IMR-90 (cell line): ENCODE results near the gene GPT2. TPM values are rescaled to one million over a fixed set of nuclear protein-coding genes. Genes with fewer than 3 reads are reported as not detected.

Experiments used
- ATAC-seq: fragments of 200-7000 bp; cut with Tn5 transposase; 2 replicates; pipeline ENCODE4 v1.9.1; 2020; ENCODE audit warnings: low read depth, mild to moderate bottlenecking, moderate library complexity
- BruUV-seq: library from RNA; stranded (reverse); fragments of 400-500 nt; replicated peaks from 2 replicates; lab custom pipeline; 2021; lab: Mats Ljungman, UMichigan
- CTCF ChIA-PET: fragments of 300-600 bp; formaldehyde crosslinking; extraction: SDS; loops from one replicate; lab custom pipeline; 2021; ENCODE audit warnings: antibody characterized with exemption; lab: Yijun Ruan, JAX
- POLR2A ChIA-PET: fragments of 300-600 bp; sonication (Branson Sonifier 250); formaldehyde crosslinking; loops from one replicate; lab custom pipeline; 2022; ENCODE audit warnings: antibody characterized with exemption; ENCODE audit not compliant: unreplicated experiment; lab: Charles Lee
- DNase-seq: peaks from one replicate; pipeline ENCODE4 v3.0.0; 2013
- H2AFZ ChIP-seq: replicated peaks from 2 replicates; pipeline ENCODE3; 2013; ENCODE audit warnings: low read length, mild to moderate bottlenecking; ENCODE audit not compliant: poor library complexity
- H2AK5ac ChIP-seq: 2 replicates; pipeline ENCODE4 v1.6.1; 2013; ENCODE audit warnings: low read depth, low read length, inconsistent platforms
- H2AK9ac ChIP-seq: replicated peaks from 2 replicates; pipeline ENCODE3; 2013; ENCODE audit warnings: mild to moderate bottlenecking, low read depth, low read length, moderate library complexity; ENCODE audit not compliant: poor library complexity
- H2BK120ac ChIP-seq: 2 replicates; pipeline ENCODE4 v1.6.1; 2013; ENCODE audit warnings: low read depth, low read length, inconsistent platforms
- H2BK15ac ChIP-seq: 3 replicates; pipeline ENCODE4 v1.6.1; 2013; ENCODE audit warnings: low read depth, low read length, inconsistent platforms
- H2BK20ac ChIP-seq: 2 replicates; pipeline ENCODE4 v1.6.1; 2013; ENCODE audit warnings: low read depth, mild to moderate bottlenecking, inconsistent platforms, low read length, moderate library complexity
- H2BK5ac ChIP-seq: 2 replicates; pipeline ENCODE4 v1.6.1; 2013; ENCODE audit warnings: mild to moderate bottlenecking, low read depth, low read length, inconsistent platforms; ENCODE audit not compliant: poor library complexity, severe bottlenecking
- H3K14ac ChIP-seq: replicated peaks from 2 replicates; pipeline ENCODE4 v1.6.1; 2013; ENCODE audit warnings: low read depth, low read length, inconsistent platforms
- H3K18ac ChIP-seq: 2 replicates; pipeline ENCODE4 v1.6.1; 2013; ENCODE audit warnings: low read depth, low read length, control low read depth
- H3K23ac ChIP-seq: 2 replicates; pipeline ENCODE4 v1.6.1; 2013; ENCODE audit warnings: low read depth, low read length, inconsistent platforms
- H3K27ac ChIP-seq: 2 replicates; pipeline ENCODE4 v1.5.1; 2013; ENCODE audit warnings: mild to moderate bottlenecking, control low read depth, low read length; ENCODE audit not compliant: insufficient read depth
- H3K27me3 ChIP-seq: 2 replicates; pipeline ENCODE4 v1.6.1; 2013; ENCODE audit warnings: low read length; ENCODE audit not compliant: control insufficient read depth, insufficient read depth
- H3K36me3 ChIP-seq: 2 replicates; pipeline ENCODE4 v1.6.1; 2013; ENCODE audit warnings: low read length, mixed read lengths; ENCODE audit not compliant: control insufficient read depth, insufficient read depth
- H3K4ac ChIP-seq: 2 replicates; pipeline ENCODE4 v1.6.1; 2013; ENCODE audit warnings: low read depth, low read length, inconsistent platforms
- H3K4me1 ChIP-seq: 2 replicates; pipeline ENCODE4 v1.6.1; 2013; ENCODE audit warnings: low read length, mixed read lengths; ENCODE audit not compliant: control insufficient read depth, insufficient read depth
- H3K4me2 ChIP-seq: 2 replicates; pipeline ENCODE4 v1.6.1; 2013; ENCODE audit warnings: low read depth, mild to moderate bottlenecking, control low read depth, low read length, moderate library complexity
- H3K4me3 ChIP-seq: 2 replicates; pipeline ENCODE4 v1.5.1; 2013; ENCODE audit warnings: low read depth, mild to moderate bottlenecking, control low read depth, low read length, moderate library complexity; ENCODE audit not compliant: insufficient read depth
- H3K56ac ChIP-seq: 2 replicates; pipeline ENCODE4 v1.6.1; 2013; ENCODE audit warnings: low read length, inconsistent platforms; ENCODE audit not compliant: insufficient read depth; ENCODE audit errors: extremely low read depth
- H3K79me1 ChIP-seq, 2 experiments: 2 replicates each; pipeline ENCODE4 v1.6.1; 2013; ENCODE audit warnings: low read length in 2 of 2, inconsistent platforms in 1 of 2, low read depth in 1 of 2
- H3K9ac ChIP-seq: 2 replicates; pipeline ENCODE4 v1.6.1; 2013; ENCODE audit warnings: low read depth, low read length, control low read depth
- H3K9me1 ChIP-seq: 2 replicates; pipeline ENCODE4 v1.6.1; 2013; ENCODE audit warnings: low read length, inconsistent platforms; ENCODE audit not compliant: insufficient read depth
- H3K9me3 ChIP-seq: 2 replicates; pipeline ENCODE4 v1.6.1; 2013; ENCODE audit warnings: low read length; ENCODE audit not compliant: control insufficient read depth, insufficient read depth
- H4K20me1 ChIP-seq: 2 replicates; pipeline ENCODE4 v1.6.1; 2013; ENCODE audit warnings: low read length, inconsistent platforms; ENCODE audit not compliant: insufficient read depth
- H4K5ac ChIP-seq: 2 replicates; pipeline ENCODE4 v1.6.1; 2013; ENCODE audit warnings: mild to moderate bottlenecking, low read depth, low read length, control low read depth
- H4K8ac ChIP-seq, 2 experiments: 2 replicates each; pipeline ENCODE4 v1.6.1; 2013; ENCODE audit warnings: low read depth in 2 of 2, low read length in 2 of 2, control low read depth in 1 of 2, inconsistent platforms in 1 of 2
- H4K91ac ChIP-seq: 2 replicates; pipeline ENCODE4 v1.6.1; 2013; ENCODE audit warnings: low read depth, low read length, inconsistent platforms; ENCODE audit not compliant: insufficient read depth
- CTCF ChIP-seq: conservative IDR thresholded peaks from 2 replicates; pipeline ENCODE4 v1.5.1; 2012; ENCODE audit warnings: mild to moderate bottlenecking, low read depth, low read length, improper control_type of control experiment
- FOS ChIP-seq: fragments of 150-350 bp; IDR thresholded peaks from 2 replicates; pipeline ENCODE4 v1.6.1; 2016; ENCODE audit warnings: low read depth, low read length
- NFE2L2 ChIP-seq: fragments of 150-350 bp; IDR thresholded peaks from 2 replicates; pipeline ENCODE4 v1.6.1; 2016; ENCODE audit warnings: low read depth, mild to moderate bottlenecking, low read length
- RCOR1 ChIP-seq: IDR thresholded peaks from 2 replicates; pipeline ENCODE4 v1.6.1; 2012; ENCODE audit warnings: mild to moderate bottlenecking, low read length, improper control_type of control experiment; ENCODE audit not compliant: insufficient replicate concordance
- SMC3 ChIP-seq: fragments of 150-350 bp; IDR thresholded peaks from 2 replicates; pipeline ENCODE4 v1.6.1; 2016; ENCODE audit warnings: low read depth, mild to moderate bottlenecking, antibody characterized with exemption, low read length, moderate library complexity
- WGBS, 2 experiments: methylation state at CpG; one replicate each; pipeline versions ENCODE4 v1.1.5 to v1.1.7; 2013; ENCODE audit warnings: missing lambda C conversion rate in 2 of 2; ENCODE audit not compliant: insufficient read length in 1 of 2; ENCODE audit errors: extremely low coverage in 2 of 2; 5-methylcytosine and 5-hydroxymethylcytosine counted together
- dilution Hi-C: fragments of 300-500 bp; cut with HindIII; formaldehyde crosslinking; loops from one replicate; pipeline ENCODE4 v1.14.3; 2018; ENCODE audit warnings: low sequenced_read_pairs; ENCODE audit not compliant: unreplicated experiment
- in situ Hi-C: fragments of 300-500 bp; cut with MboI; formaldehyde crosslinking; loops from 3 replicates; pipeline ENCODE4 v1.14.3; 2019; ENCODE audit warnings: low sequenced_read_pairs, inconsistent platforms, mixed read lengths
- intact Hi-C: fragments of 100-400 bp; cut with micrococcal nuclease; formaldehyde crosslinking; loops from 2 replicates; pipeline ENCODE4 v1.10.0; 2022
- polyA plus RNA-seq, 3 experiments: library from polyadenylated mRNA; depleted of rRNA; stranded (reverse); fragments of >200 nt; gene quantifications; 2 replicates each; pipeline ENCODE4 v1.2.3, GENCODE V29; 2012; ENCODE audit warnings: low replicate concordance in 1 of 3
- total RNA-seq: library from RNA; depleted of rRNA; stranded (reverse); fragments of >200 nt; gene quantifications from 2 replicates; pipeline ENCODE4 v1.2.3, GENCODE V29; 2012
- TF ChIP-seq, protein P1 (sequence below): fragments of 150-350 bp; IDR thresholded peaks from 2 replicates; pipeline ENCODE4 v1.6.1; 2016; ENCODE audit warnings: low read depth, mild to moderate bottlenecking, low read length, moderate library complexity, borderline replicate concordance

GPT2 gene
- total and polyA plus RNA-seq, 2 of the 4 experiments (the other 2 are of a cell fraction) = 26.4 to 31.5 TPM

GRCh38 chr16:46859719-46860152 is 24.4 kb upstream of the GPT2 start:
- Histone ChIP-seq H4K8ac (peak overlapping the region in 1 of 2 experiments; percentile 45; a peak in 1 of 4 replicates), H3K9me3 (0 out of 2 replicates have a peak, but pooled peaks cover 2% of the 10 kb centered on the region), H3K4me1 (peaks cover 4% of the 10 kb centered on the region), H3K36me3 (no peaks in the 10 kb centered on the region), H4K5ac (no peak overlapping the region), H3K4me3 (no peak overlapping the region), H3K9ac (no peak overlapping the region), H2AK9ac (peak overlapping the region; percentile 82), H2BK15ac (no peak overlapping the region), H3K4me2 (no peak overlapping the region), H3K27me3 (no peaks in the 10 kb centered on the region), H4K20me1 (no peaks in the 10 kb centered on the region), H2BK5ac (no peak overlapping the region), H2BK120ac (no peak overlapping the region), H2AFZ (peak overlapping the region; percentile 81), H3K23ac (no peak overlapping the region), H3K56ac (no peak overlapping the region), H3K9me1 (peaks cover 7% of the 10 kb centered on the region; the same call in 1 of the 2 replicates), H3K4ac (no peak overlapping the region), H2BK20ac (0 out of 2 replicates have a peak overlapping the region, but pooled peaks have one; percentile 20), H3K27ac (no peak overlapping the region), H3K79me1 (no peaks in the 10 kb centered on the region; a peak in 1 of 4 replicates), H2AK5ac (no peak overlapping the region), H3K14ac (no peak overlapping the region), H3K18ac (no peak overlapping the region), H4K91ac (no peak overlapping the region)
- in situ Hi-C loops = loop anchor here (5.0 kb wide), 1 partner anchor 38 kb away; no protein-coding TSS in a partner anchor
- BruUV-seq = no TSS peak
- 13% methylated on average over 2 of the region's 5 CpGs; no CpG with 5 or more reads in 1 of the 2 experiments for WGBS, 2 experiments
- intact Hi-C loops = loop anchor here (10.0 kb wide), 1 partner anchor 285 kb away; the partner anchor contains the start of gene NETO2
- dilution Hi-C loops = no loop called here
- ChIA-PET POLR2A (no interaction called here), CTCF (no interaction called here)
- ATAC-seq = peak; percentile 99
- TF ChIP-seq NFE2L2 (peak; percentile 34; the same call in 1 of the 2 replicates), CTCF (no peak), FOS (peak; percentile 36), SMC3 (no peak), RCOR1 (peak; percentile 39)
- TF ChIP-seq, protein P1, sequence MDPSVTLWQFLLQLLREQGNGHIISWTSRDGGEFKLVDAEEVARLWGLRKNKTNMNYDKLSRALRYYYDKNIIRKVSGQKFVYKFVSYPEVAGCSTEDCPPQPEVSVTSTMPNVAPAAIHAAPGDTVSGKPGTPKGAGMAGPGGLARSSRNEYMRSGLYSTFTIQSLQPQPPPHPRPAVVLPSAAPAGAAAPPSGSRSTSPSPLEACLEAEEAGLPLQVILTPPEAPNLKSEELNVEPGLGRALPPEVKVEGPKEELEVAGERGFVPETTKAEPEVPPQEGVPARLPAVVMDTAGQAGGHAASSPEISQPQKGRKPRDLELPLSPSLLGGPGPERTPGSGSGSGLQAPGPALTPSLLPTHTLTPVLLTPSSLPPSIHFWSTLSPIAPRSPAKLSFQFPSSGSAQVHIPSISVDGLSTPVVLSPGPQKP = no peak
- peak; percentile 91 for DNase-seq
